ENCODE data around the gene BAD.

BAD gene

GRCh38 chr11:64296236-64296635, 11.8 kb upstream of the BAD start:
- no peak for DNase-seq

- no peak for DNase-seq
These were observed 11.3 kb upstream of the BAD start for GRCh38 chr11:64295760-64296159.

GRCh38 chr11:64294774-64295173, 10.3 kb upstream of the BAD start:
- no peak for DNase-seq

GRCh38 chr11:64292460-64293254, 8.2 kb upstream of the BAD start:
- DNase-seq = no peak

- no peak for DNase-seq
These were observed 7.4 kb upstream of the BAD start for GRCh38 chr11:64291752-64292459.

GRCh38 chr11:64291262-64291751, 6.8 kb upstream of the BAD start, which contains the start of gene KCNK4:
Gene KCNK4, plus strand, starts transcription at chr11:64291302. Its CDS starts 1,717 bp downstream, at chr11:64293019.
- DNase-seq = no peak

GRCh38 chr11:64290352-64291261, 6.1 kb upstream of the BAD start:
- no peak for DNase-seq

- no peak for DNase-seq
These were observed 4.6 kb upstream of the BAD start for GRCh38 chr11:64289002-64289564.

- no peak for DNase-seq
These were observed 3.9 kb upstream of the BAD start for GRCh38 chr11:64288353-64288750.

GRCh38 chr11:64287676-64288352, 3.3 kb upstream of the BAD start:
- no peak for DNase-seq

- no peak for DNase-seq
These were observed 2.3 kb upstream of the BAD start for GRCh38 chr11:64286801-64287159.

- peak; percentile 47 for DNase-seq
These were observed 1.7 kb upstream of the BAD start for GRCh38 chr11:64285885-64286800.

- peak; percentile 86 for DNase-seq
These were observed 758 bp upstream of the BAD start, which contains the start of gene GPR137 for GRCh38 chr11:64284962-64285884. Gene GPR137, plus strand, starts transcription at chr11:64285848. Its CDS starts 677 bp downstream, at chr11:64286525.

- DNase-seq = no peak
These were observed 1.4 kb downstream of the BAD start for GRCh38 chr11:64283092-64283491.

GRCh38 chr11:64281957-64282770, 2.3 kb downstream of the BAD start:
- no peak for DNase-seq

- DNase-seq = no peak
These were observed 5.8 kb downstream of the BAD start for GRCh38 chr11:64278576-64279190.

GRCh38 chr11:64276653-64277431, 7.6 kb downstream of the BAD start:
- DNase-seq = no peak

GRCh38 chr11:64275841-64276240, 8.6 kb downstream of the BAD start:
- no peak for DNase-seq
